NK-92 (cell line): ENCODE measurements around the gene SOX5.

Source experiments
- DNase-seq: peaks from one replicate; lab custom pipeline; 2025; ENCODE audit not compliant: unreplicated experiment; lab: John Stamatoyannopoulos, UW

SOX5 gene

GRCh38 chr12:23694920-23695319 is 254.6 kb downstream of the SOX5 start:
- DNase-seq: no peak

GRCh38 chr12:23694307-23694706 is 255.2 kb downstream of the SOX5 start:
- no peak for DNase-seq

GRCh38 chr12:23687947-23688346 is 261.5 kb downstream of the SOX5 start:
- no peak for DNase-seq

- DNase-seq: no peak
Observed at GRCh38 chr12:23686095-23686494, 263.4 kb downstream of the SOX5 start.

GRCh38 chr12:23684121-23684520 is 265.3 kb downstream of the SOX5 start:
- DNase-seq: no peak

- DNase-seq: no peak
Observed at GRCh38 chr12:23681237-23681636, 268.2 kb downstream of the SOX5 start.

- DNase-seq: no peak
Observed at GRCh38 chr12:23674064-23674463, 275.4 kb downstream of the SOX5 start.

GRCh38 chr12:23671881-23672280 is 277.6 kb downstream of the SOX5 start:
- no peak for DNase-seq

- no peak for DNase-seq
Observed at GRCh38 chr12:23670684-23671083, 278.8 kb downstream of the SOX5 start.

GRCh38 chr12:23669691-23670090 is 279.8 kb downstream of the SOX5 start:
- DNase-seq: no peak

GRCh38 chr12:23666866-23667265 is 282.6 kb downstream of the SOX5 start:
- DNase-seq: no peak

- no peak for DNase-seq
Observed at GRCh38 chr12:23662966-23663365, 286.5 kb downstream of the SOX5 start.

GRCh38 chr12:23659131-23659530 is 290.3 kb downstream of the SOX5 start:
- DNase-seq: no peak

GRCh38 chr12:23657598-23657997 is 291.9 kb downstream of the SOX5 start:
- DNase-seq: no peak

- no peak for DNase-seq
Observed at GRCh38 chr12:23655884-23656283, 293.6 kb downstream of the SOX5 start.

GRCh38 chr12:23655112-23655511 is 294.4 kb downstream of the SOX5 start:
- DNase-seq: no peak

GRCh38 chr12:23648546-23648945 is 300.9 kb downstream of the SOX5 start:
- no peak for DNase-seq

- DNase-seq: no peak
Observed at GRCh38 chr12:23640754-23641153, 308.7 kb downstream of the SOX5 start.

GRCh38 chr12:23634344-23634743 is 315.1 kb downstream of the SOX5 start:
- no peak for DNase-seq

- DNase-seq: no peak
Observed at GRCh38 chr12:23631786-23632377, 317.6 kb downstream of the SOX5 start.

- DNase-seq: no peak
Observed at GRCh38 chr12:23630524-23630923, 318.9 kb downstream of the SOX5 start.

- no peak for DNase-seq
Observed at GRCh38 chr12:23628806-23629205, 320.7 kb downstream of the SOX5 start.

- no peak for DNase-seq
Observed at GRCh38 chr12:23626791-23627190, 322.7 kb downstream of the SOX5 start.

- no peak for DNase-seq
Observed at GRCh38 chr12:23621900-23622299, 327.6 kb downstream of the SOX5 start.
